Muscle layer of duodenum (tissue), 2 donors: ENCODE results near the gene DGCR6.
"Not testable (repeated sequence)": the region's sequence is repeated elsewhere in the genome, so short reads cannot be mapped to it uniquely, and the experiment has no call there.

Experiments used
- H3K27ac ChIP-seq: one replicate; pipeline ENCODE4 v1.7.0; 2013; ENCODE audit warnings: mild to moderate bottlenecking, low read length
- H3K27me3 ChIP-seq: one replicate; pipeline ENCODE4 v1.7.0; 2013; ENCODE audit warnings: low read depth, mild to moderate bottlenecking, control low read depth, low read length
- H3K36me3 ChIP-seq, 2 donors: one replicate each; pipeline ENCODE4 v1.7.0; 2013; ENCODE audit warnings: low read length in 2 of 2, control low read depth in 1 of 2, mild to moderate bottlenecking in 1 of 2; ENCODE audit not compliant: insufficient read depth in 2 of 2, control insufficient read depth in 1 of 2
- H3K4me1 ChIP-seq, 2 donors: one replicate each; pipeline ENCODE4 v1.7.0; 2013; ENCODE audit warnings: low read length in 2 of 2, mild to moderate bottlenecking in 2 of 2, control low read depth in 1 of 2, moderate library complexity in 1 of 2; ENCODE audit not compliant: insufficient read depth in 2 of 2, control insufficient read depth in 1 of 2
- H3K4me3 ChIP-seq, 2 donors: one replicate each; pipeline ENCODE4 v1.7.0; 2013; ENCODE audit warnings: low read length in 2 of 2, low read depth in 1 of 2, mild to moderate bottlenecking in 1 of 2
- H3K9me3 ChIP-seq, 2 donors: one replicate each; pipeline ENCODE4 v1.7.0; 2013; ENCODE audit warnings: low read length in 2 of 2, control low read depth in 1 of 2, mild to moderate bottlenecking in 1 of 2; ENCODE audit not compliant: control insufficient read depth in 1 of 2
- donor health status: healthy.

Gene DGCR6

DNA sequence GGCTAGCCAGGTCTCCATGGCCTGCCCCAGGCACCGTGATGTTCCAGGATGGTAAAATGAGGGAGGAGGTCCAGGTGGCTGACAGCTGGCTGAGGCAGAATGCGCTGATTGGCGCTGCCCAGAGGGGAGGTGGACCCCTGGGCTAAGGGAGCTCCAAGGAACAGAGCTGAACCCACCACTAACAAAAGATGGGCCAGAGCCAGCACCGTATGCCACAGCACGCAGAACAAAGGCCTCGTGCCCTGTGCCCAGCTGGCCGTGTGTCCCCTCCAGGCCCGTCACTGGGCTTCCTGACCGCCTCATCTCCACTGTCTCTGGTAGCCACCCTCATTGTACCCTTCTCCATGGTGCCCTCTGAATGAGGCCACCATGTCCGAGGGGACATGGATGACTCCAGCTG, 49.6 kb downstream of the DGCR6 start:
- Histone ChIP-seq H3K36me3 (no peaks in the 10 kb centered on the region), H3K4me3 (no peak overlapping the region), H3K9me3 (no peaks in the 10 kb centered on the region), H3K4me1 (no peaks in the 10 kb centered on the region), H3K27me3 (no peaks in the 10 kb centered on the region), H3K27ac (no peak overlapping the region)

DNA sequence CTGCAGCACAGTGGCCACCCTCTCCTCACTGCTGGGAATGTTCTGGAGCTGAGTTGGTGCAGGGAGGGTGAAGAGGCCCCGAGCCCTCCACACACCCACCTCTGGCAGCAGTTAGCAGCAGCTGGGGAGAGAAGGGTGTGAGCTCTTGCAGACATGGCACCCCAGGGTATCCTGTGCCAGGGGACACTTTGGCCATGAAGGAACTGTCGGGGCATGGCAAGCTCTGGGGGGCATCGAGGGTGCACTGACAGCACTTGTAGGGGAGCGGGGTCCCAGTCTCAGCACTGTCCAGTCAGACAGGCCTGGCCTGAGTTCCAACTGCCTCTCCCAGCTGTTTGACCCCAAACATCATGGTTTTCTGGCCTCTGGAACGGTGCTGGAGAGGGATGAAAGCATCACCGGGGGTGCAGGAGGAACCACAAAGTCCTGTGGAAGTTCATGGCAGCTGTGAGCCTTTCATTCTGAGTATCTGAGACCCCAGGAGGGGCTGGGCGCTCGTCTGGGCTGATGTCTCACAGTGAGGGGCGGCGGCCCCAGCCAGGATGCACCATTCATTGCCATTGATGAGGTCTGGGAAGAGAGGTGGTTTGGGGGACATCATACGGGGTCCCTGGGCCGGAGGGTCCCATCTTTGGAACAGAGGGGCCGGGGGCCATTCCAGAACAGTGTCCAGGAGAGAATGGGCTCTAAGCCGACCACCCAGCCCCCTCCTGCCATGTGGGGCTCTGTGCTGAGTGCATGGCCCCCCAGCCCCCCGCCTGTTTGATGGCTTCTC, 50.2 kb downstream of the DGCR6 start:
- not testable (repeated sequence) for H3K9me3 ChIP-seq, H3K27me3 ChIP-seq

DNA sequence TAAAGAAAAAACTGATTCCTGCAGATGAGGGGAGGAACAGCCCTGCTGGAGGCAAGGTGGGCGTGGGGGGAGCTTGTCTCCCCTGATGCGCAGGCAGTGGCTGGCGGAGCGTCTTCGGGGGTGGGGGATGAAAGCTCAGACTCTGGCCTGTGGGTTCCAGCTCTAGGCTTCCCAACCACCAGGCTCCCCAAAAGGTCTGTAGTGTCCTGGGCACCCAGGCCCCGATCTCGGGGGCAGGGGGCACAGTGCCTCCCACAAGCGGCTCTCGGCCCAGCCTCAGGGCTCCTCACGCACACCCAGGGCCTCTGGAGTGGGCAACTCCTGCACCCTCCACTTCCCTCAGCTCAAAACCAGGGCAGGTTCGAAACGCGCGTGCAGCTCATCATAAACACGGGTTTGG, 50.8 kb downstream of the DGCR6 start:
- H3K4me1 ChIP-seq, H3K9me3 ChIP-seq, H3K27ac ChIP-seq, H3K4me3 ChIP-seq, H3K36me3 ChIP-seq, H3K27me3 ChIP-seq: not testable (repeated sequence)

More for the DNA sequence above, 50.2 kb downstream of the DGCR6 start:
- not testable (repeated sequence) for H3K4me1 ChIP-seq, H3K4me3 ChIP-seq, H3K36me3 ChIP-seq, H3K27ac ChIP-seq

DNA sequence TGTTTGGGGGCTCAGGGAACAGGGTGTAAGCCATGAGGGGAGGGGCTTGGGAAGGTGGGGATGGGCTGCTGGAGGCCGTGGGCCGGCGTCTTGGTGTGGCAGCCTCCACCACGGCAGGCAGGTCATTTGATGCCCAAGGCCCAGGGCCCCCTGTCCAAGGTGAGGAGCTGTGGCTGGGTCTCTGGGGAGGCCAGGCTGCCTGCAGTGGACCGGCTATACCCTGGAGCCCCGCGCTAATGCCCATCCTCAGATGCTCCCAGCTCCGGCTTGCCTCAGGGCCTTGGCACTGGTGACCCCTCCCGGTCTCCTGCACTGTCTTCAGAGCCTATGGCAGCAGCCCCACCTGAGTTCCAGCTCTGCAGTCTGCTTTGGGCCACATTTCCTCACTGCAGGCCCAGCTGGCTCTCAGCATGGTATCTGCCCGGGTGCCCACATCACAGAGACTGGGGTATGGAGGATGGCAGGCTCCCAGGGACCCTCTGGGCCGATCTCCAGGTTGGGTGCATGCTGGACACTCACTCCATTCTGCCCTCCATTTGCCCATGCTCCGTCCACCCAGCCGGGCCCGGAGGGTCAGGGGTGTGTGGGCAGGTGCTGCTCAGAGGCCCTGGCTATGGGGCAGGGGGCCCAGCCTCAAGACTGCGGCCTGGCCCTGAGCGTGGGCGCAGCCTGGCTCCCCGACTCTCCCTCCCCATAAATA, 51.7 kb downstream of the DGCR6 start:
- H3K9me3 ChIP-seq, H3K4me1 ChIP-seq, H3K27ac ChIP-seq, H3K27me3 ChIP-seq, H3K4me3 ChIP-seq, H3K36me3 ChIP-seq: not testable (repeated sequence)

DNA sequence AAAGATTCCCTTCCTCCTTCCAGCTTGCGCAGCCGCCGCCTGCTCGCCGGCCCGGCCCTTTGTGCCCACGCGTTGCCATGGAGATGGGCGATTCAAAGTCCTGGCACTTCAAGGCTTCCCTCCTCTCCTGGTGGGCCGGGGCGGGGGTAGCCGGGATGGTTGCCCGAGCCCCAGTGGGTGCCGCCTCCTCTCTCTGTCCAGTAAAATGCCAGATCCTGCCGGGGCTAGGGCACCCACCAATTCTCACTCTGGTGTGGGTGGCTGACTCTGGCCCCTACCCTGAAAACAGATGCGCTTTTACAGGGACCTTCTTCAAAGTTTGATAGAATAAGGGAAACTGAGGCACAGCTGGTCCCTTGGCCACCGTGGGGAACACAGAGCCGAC, 52.2 kb downstream of the DGCR6 start:
- not testable (repeated sequence) for H3K4me3 ChIP-seq, H3K27ac ChIP-seq, H3K9me3 ChIP-seq, H3K36me3 ChIP-seq, H3K4me1 ChIP-seq, H3K27me3 ChIP-seq

DNA sequence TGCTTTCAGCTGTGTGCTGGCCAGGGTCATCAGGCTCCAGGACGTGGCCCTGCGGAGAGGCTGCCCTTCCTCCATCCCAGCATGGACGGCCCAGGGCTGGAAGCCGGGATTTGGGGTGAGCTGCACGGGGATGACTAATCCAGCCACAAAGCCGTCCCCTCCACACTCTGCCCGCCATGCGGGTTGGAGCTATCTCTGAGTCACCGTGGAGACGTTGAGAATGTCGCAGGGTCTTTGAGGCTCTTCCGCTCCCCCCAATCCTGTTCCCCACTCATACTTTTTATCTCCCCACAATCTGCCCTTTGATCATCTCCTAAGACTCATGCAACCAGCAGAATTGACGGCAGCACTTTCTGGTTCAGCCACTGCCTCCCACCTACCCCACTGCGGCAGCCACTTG, 52.6 kb downstream of the DGCR6 start:
- H3K27me3 ChIP-seq, H3K27ac ChIP-seq, H3K36me3 ChIP-seq, H3K4me1 ChIP-seq, H3K9me3 ChIP-seq, H3K4me3 ChIP-seq: not testable (repeated sequence)

DNA sequence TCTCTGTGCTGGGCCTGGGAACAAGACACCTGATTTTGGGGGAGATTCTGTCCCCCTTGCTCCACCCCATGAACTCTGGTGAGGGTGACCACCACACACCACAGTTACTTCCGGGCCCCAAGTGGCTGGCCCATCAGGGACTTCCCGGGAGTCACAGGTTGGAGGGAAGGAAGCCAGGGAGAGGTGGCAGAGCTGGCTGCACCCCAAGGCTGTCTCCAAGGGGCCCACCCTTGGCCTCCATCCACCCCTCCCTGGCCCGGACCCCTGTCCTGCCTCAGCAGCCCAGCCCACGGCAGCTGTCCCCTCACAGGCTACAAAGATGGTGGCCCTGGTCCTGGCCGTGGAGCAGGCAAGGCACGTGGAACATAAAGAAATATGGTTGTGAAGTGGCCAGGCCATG, 53.1 kb downstream of the DGCR6 start:
- not testable (repeated sequence) for H3K36me3 ChIP-seq, H3K27ac ChIP-seq, H3K4me1 ChIP-seq, H3K27me3 ChIP-seq, H3K9me3 ChIP-seq, H3K4me3 ChIP-seq

DNA sequence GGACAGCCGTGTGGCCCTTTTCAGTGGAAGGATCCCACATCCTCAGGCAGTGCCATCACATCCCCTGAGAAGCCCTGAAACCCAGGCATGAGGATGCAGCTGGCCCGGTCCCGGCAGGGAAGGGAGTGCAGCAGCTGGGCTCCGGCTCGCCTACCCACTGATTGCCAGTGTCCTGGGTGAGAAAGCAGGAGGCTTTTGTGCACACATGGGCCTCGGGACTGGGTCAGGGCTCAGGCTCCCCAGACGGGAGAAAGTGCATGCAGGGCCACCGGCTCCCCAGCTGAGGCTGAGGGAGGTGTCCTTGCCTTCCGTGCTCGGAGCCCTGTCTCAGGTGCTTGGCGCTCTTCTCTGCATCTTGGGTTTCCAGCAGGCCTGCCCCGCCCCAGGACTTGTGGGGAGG, 53.6 kb downstream of the DGCR6 start:
- not testable (repeated sequence) for H3K4me3 ChIP-seq, H3K27ac ChIP-seq, H3K9me3 ChIP-seq, H3K27me3 ChIP-seq, H3K4me1 ChIP-seq, H3K36me3 ChIP-seq

DNA sequence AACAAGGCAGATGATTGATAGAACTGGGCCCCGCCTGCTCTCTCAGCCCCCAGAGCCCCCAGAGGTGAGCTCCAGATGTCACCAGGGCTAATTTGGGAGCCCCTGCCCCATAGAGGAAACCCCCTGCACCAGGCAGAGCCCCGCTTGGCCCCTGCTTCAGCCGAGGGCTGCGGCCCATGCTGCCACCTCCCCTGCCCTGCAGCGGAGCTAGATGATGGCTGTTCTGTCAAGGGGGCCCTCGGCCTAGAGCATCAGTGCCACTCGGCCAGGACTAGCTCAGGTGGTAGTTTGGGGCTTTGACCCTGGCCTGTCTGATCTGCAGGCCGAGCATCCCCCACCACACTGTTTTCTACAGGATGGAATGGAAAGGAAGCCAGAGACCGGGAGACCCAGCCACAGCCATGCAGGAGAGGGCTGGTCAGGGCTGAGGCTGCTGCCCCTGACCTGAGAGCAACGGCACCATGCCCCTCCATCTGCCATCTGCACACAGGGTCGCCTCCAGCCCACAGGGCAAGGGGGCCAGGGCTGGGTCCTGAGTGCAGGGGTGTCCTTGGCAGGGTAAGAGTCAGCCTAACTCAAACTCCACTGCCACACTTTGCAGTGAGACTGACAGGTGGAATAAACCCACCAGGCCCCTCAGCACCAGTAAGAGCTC, 54.2 kb downstream of the DGCR6 start:
- not testable (repeated sequence) for H3K4me1 ChIP-seq, H3K9me3 ChIP-seq, H3K36me3 ChIP-seq, H3K4me3 ChIP-seq, H3K27me3 ChIP-seq, H3K27ac ChIP-seq

DNA sequence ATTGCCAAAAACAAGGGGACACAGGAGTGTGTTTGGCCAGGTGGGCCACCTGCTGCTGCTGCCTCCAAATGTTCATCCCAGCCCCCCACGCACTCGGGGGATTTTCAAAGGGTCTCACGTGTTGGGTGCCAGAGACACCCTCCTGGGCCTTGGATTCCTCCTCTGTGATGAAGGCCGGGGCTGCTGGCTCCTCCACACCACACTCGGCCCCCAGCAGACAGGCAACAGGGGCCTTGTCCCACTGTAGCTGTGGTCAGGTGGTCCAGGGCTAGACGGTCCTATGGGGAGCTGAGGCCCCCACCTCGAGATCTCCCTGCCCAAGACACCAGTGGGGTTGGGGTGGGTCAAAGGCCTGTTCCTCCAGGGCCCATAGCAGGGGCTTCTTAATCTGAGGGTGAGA, 55.1 kb downstream of the DGCR6 start:
- not testable (repeated sequence) for H3K4me3 ChIP-seq, H3K36me3 ChIP-seq, H3K27ac ChIP-seq, H3K9me3 ChIP-seq, H3K27me3 ChIP-seq, H3K4me1 ChIP-seq
